HG02870 (cell line): ENCODE data around the gene FGF21.
"Not testable (repeated sequence)": the region's sequence is repeated elsewhere in the genome, so short reads cannot be mapped to it uniquely, and the experiment has no call there.

ENCODE experiments used
- ATAC-seq: cut with Tn5 transposase; IDR thresholded peaks from one replicate; pipeline ENCODE4 v1.9.1; 2021; ENCODE audit warnings: mild to moderate bottlenecking, moderate library complexity; ENCODE audit not compliant: unreplicated experiment

FGF21 gene

GRCh38 chr19:48751845-48752495, 3.4 kb upstream of the FGF21 start:
- no peak for ATAC-seq

- ATAC-seq: no peak
Observed at GRCh38 chr19:48752496-48753365, 2.6 kb upstream of the FGF21 start, which contains the start of gene FUT1. TSS of gene FUT1 (minus strand) at chr19:48752641. CDS start at chr19:48751281, 1,360 bp downstream.

GRCh38 chr19:48755787-48756186, 463 bp downstream of the FGF21 start:
- no peak for ATAC-seq

GRCh38 chr19:48756212-48756611, 888 bp downstream of the FGF21 start:
- no peak for ATAC-seq

GRCh38 chr19:48756686-48757085, 1.4 kb downstream of the FGF21 start:
- ATAC-seq: no peak

GRCh38 chr19:48757089-48757675, 1.9 kb downstream of the FGF21 start:
- ATAC-seq: no peak

- no peak for ATAC-seq
Observed at GRCh38 chr19:48757741-48758144, 2.4 kb downstream of the FGF21 start.

- no peak for ATAC-seq
Observed at GRCh38 chr19:48760504-48761205, 5.3 kb downstream of the FGF21 start.

- ATAC-seq: not testable (repeated sequence)
Observed at GRCh38 chr19:48765816-48766215, 10.5 kb downstream of the FGF21 start.

GRCh38 chr19:48768171-48768753, 12.9 kb downstream of the FGF21 start:
- not testable (repeated sequence) for ATAC-seq

GRCh38 chr19:48768994-48769713, 13.8 kb downstream of the FGF21 start:
- ATAC-seq: no peak

- no peak for ATAC-seq
Observed at GRCh38 chr19:48770266-48770665, 14.9 kb downstream of the FGF21 start.

- no peak for ATAC-seq
Observed at GRCh38 chr19:48770734-48771472, 15.6 kb downstream of the FGF21 start.

GRCh38 chr19:48772503-48772953, 17.2 kb downstream of the FGF21 start:
- no peak for ATAC-seq

- no peak for ATAC-seq
Observed at GRCh38 chr19:48777139-48777538, 21.8 kb downstream of the FGF21 start.

GRCh38 chr19:48777720-48778119, 22.4 kb downstream of the FGF21 start:
- ATAC-seq: no peak

- no peak for ATAC-seq
Observed at GRCh38 chr19:48779636-48780035, 24.3 kb downstream of the FGF21 start.

- ATAC-seq: no peak
Observed at GRCh38 chr19:48780631-48781391, 25.5 kb downstream of the FGF21 start.

- no peak for ATAC-seq
Observed at GRCh38 chr19:48784527-48784926, 29.2 kb downstream of the FGF21 start.
